Left ventricle myocardium inferior (tissue), 1 donor: ENCODE data around the gene TRMT13. TPM values are rescaled to one million over a fixed set of nuclear protein-coding genes. Genes with fewer than 3 reads are reported as not detected.

Experiments
- DNase-seq: peaks from one replicate; pipeline ENCODE4 v3.0.0-alpha.2; 2020
- H3K27ac ChIP-seq: fragments of 200-600 bp; replicated peaks from 2 replicates; pipeline ENCODE4 v1.8.0; 2021
- H3K27me3 ChIP-seq: fragments of 200-600 bp; 2 replicates; pipeline ENCODE4 v1.8.0; 2021; ENCODE audit warnings: low read depth
- H3K36me3 ChIP-seq: fragments of 200-600 bp; 2 replicates; pipeline ENCODE4 v1.8.0; 2021
- H3K4me1 ChIP-seq: fragments of 200-600 bp; 2 replicates; pipeline ENCODE4 v1.8.0; 2021
- H3K4me3 ChIP-seq: fragments of 200-600 bp; 2 replicates; pipeline ENCODE4 v1.8.0; 2021; ENCODE audit warnings: mild to moderate bottlenecking, moderate library complexity
- H3K9me3 ChIP-seq: fragments of 200-600 bp; replicated peaks from 2 replicates; pipeline ENCODE4 v1.8.0; 2021
- CTCF ChIP-seq: fragments of 200-600 bp; IDR thresholded peaks from 2 replicates; pipeline ENCODE4 v1.8.0; 2021; ENCODE audit warnings: antibody characterized with exemption, mild to moderate bottlenecking, borderline replicate concordance
- intact Hi-C: fragments of 100-400 bp; cut with micrococcal nuclease; formaldehyde crosslinking; loops from one replicate; pipeline ENCODE4 v1.11.0; 2022
- total RNA-seq: library from RNA; stranded (reverse); fragmentation: NEBNext Ultra II Directional; extraction: Animal tissue kit (Norgen Biotek cat#: 25700); gene quantifications from one replicate; pipeline ENCODE4 v1.2.1, GENCODE V29; 2021
- donor health status: DM: no; HTN: yes; CAD: no; lungs with severe emphysema.

TRMT13 gene
- total RNA-seq, 1 donor from 2014 or later: 7.5 TPM

GRCh38 chr1:100162881-100163280 lies 29.9 kb downstream of the TRMT13 start:
- H3K4me3 ChIP-seq: no peak overlapping the region
- no peak for TF ChIP-seq CTCF
- intact Hi-C loops: no loop called here
- H3K27ac ChIP-seq: no peak overlapping the region
- peaks cover 27% of the 10 kb centered on the region for H3K4me1 ChIP-seq
- no peaks in the 10 kb centered on the region for H3K9me3 ChIP-seq
- H3K36me3 ChIP-seq: peaks cover 36% of the 10 kb centered on the region
- H3K27me3 ChIP-seq: no peaks in the 10 kb centered on the region
- DNase-seq: no peak

- Histone ChIP-seq H3K4me3 (no peak overlapping the region), H3K36me3 (peaks cover 27% of the 10 kb centered on the region), H3K9me3 (no peaks in the 10 kb centered on the region), H3K27ac (peak overlapping the region; percentile 25), H3K4me1 (peaks cover 27% of the 10 kb centered on the region), H3K27me3 (no peaks in the 10 kb centered on the region)
- no peak for TF ChIP-seq CTCF
- no peak for DNase-seq
- intact Hi-C loops: no loop called here
These were observed 31.3 kb downstream of the TRMT13 start for GRCh38 chr1:100164216-100164615.

GRCh38 chr1:100164702-100165101 lies 31.7 kb downstream of the TRMT13 start:
- Histone ChIP-seq H3K9me3 (no peaks in the 10 kb centered on the region), H3K4me1 (peaks cover 29% of the 10 kb centered on the region), H3K36me3 (peaks cover 24% of the 10 kb centered on the region), H3K4me3 (no peak overlapping the region), H3K27ac (peak overlapping the region; percentile 25), H3K27me3 (no peaks in the 10 kb centered on the region)
- no peak for DNase-seq
- intact Hi-C loops: no loop called here
- TF ChIP-seq CTCF: no peak

GRCh38 chr1:100168051-100168450 lies 35.1 kb downstream of the TRMT13 start:
- TF ChIP-seq CTCF: no peak
- no peaks in the 10 kb centered on the region for H3K27me3 ChIP-seq
- H3K9me3 ChIP-seq: no peaks in the 10 kb centered on the region
- H3K36me3 ChIP-seq: peaks cover 19% of the 10 kb centered on the region
- H3K4me3 ChIP-seq: no peak overlapping the region
- H3K27ac ChIP-seq: no peak overlapping the region
- H3K4me1 ChIP-seq: peaks cover 30% of the 10 kb centered on the region
- intact Hi-C loops: no loop called here
- DNase-seq: no peak

- DNase-seq: no peak
- no peaks in the 10 kb centered on the region for H3K27me3 ChIP-seq
- H3K9me3 ChIP-seq: peaks cover 6% of the 10 kb centered on the region
- H3K4me3 ChIP-seq: peak overlapping the region; percentile 63
- H3K27ac ChIP-seq: peak overlapping the region; percentile 85
- TF ChIP-seq CTCF: no peak
- intact Hi-C loops: no loop called here
- H3K36me3 ChIP-seq: peaks cover 6% of the 10 kb centered on the region
- H3K4me1 ChIP-seq: peaks cover 7% of the 10 kb centered on the region
These were observed 44.5 kb downstream of the TRMT13 start for GRCh38 chr1:100177295-100178041.
